ENCODE results near the gene PRKAR1B. TPM values are rescaled to one million over a fixed set of nuclear protein-coding genes. Genes with fewer than 3 reads are reported as not detected.

The PRKAR1B gene
- total and polyA plus RNA-seq, 2 donors (not counting 1 experiment from before 2014, with no cell fraction given), result 4.5 to 8.6 TPM

GRCh38 chr7:633381-634018 lies 93.6 kb downstream of the PRKAR1B start:
- Histone ChIP-seq H3K79me2 (ENCODE audit: control insufficient read depth, insufficient read depth, low read length) (peaks cover 3% of the 10 kb centered on the region), H3K4me1 (ENCODE audit: control insufficient read depth in 2 of 2, insufficient read depth in 2 of 2, low read length in 2 of 2) (no peaks in the 10 kb centered on the region), H3K27me3 (replicated peaks in 1 of 4; ENCODE audit: control extremely low read depth in 1 of 4, control insufficient read depth in 3 of 4, insufficient read depth in 4 of 4, low read length in 3 of 4) (no peaks in the 10 kb centered on the region), H4K20me1 (ENCODE audit: control insufficient read depth, insufficient read depth, low read length, poor library complexity, severe bottlenecking) (no peaks in the 10 kb centered on the region), H3K9ac (ENCODE audit: low read length) (no peak overlapping the region), H2AFZ (ENCODE audit: insufficient read depth, low read depth, low read length, poor library complexity, severe bottlenecking) (no peak overlapping the region), H3K4me3 (ENCODE audit: control extremely low read depth in 1 of 5, extremely low read depth in 1 of 5, insufficient read depth in 1 of 5, low read depth in 2 of 5, low read length in 4 of 5) (no peak overlapping the region), H3K9me3 (ENCODE audit: control extremely low read depth in 1 of 3, control insufficient read depth in 2 of 3, insufficient read depth in 1 of 3, low read length in 2 of 3) (peaks cover 0 to 2% (median 0%) of the 10 kb centered on the region in 3 donors), H3K36me3 (replicated peaks in 1 of 2; ENCODE audit: control extremely low read depth in 1 of 2, control insufficient read depth in 1 of 2, extremely low read depth in 1 of 2, insufficient read depth in 2 of 2, low read length in 1 of 2) (no peaks in the 10 kb centered on the region), H3K4me2 (replicated peaks; ENCODE audit: low read depth, low read length, poor library complexity, severe bottlenecking) (no peak overlapping the region), H3K27ac (ENCODE audit: low read length in 2 of 2) (no peak overlapping the region)
- no peak for TF ChIP-seq CTCF (IDR thresholded peaks at IDR 0.05)
- intact Hi-C loops (cut with micrococcal nuclease), result loop anchor here (10.0 kb wide), 1 partner anchor 309 kb away; no protein-coding TSS in a partner anchor
- no peaks in the 10 kb centered on the region for H3K9me3 Mint-ChIP-seq (ENCODE audit: insufficient read depth)
- no peak overlapping the region for H3K4me3 Mint-ChIP-seq
- 95% methylated on average over 6 of the region's 12 CpGs for WGBS (ENCODE audit: insufficient coverage)
- H3K27me3 Mint-ChIP-seq, result no peaks in the 10 kb centered on the region
- no peak for DNase-seq
- H3K4me1 Mint-ChIP-seq, result no peaks in the 10 kb centered on the region
- no peak overlapping the region for H3K27ac Mint-ChIP-seq
- POLR2A ChIA-PET, result no interaction called here
- CTCF ChIA-PET, result no interaction called here
- no peak for ATAC-seq (ENCODE audit: low read depth)

- DNase-seq (no peak), ATAC-seq (ENCODE audit: low read depth) (no peak)
- no peak overlapping the region for H3K27ac Mint-ChIP-seq
- H3K27me3 Mint-ChIP-seq, result no peaks in the 10 kb centered on the region
- H3K9ac ChIP-seq (ENCODE audit: low read length), result no peak overlapping the region
- intact Hi-C loops (cut with micrococcal nuclease), result loop anchor here (10.0 kb wide), 1 partner anchor 308 kb away; no protein-coding TSS in a partner anchor
- H3K27ac ChIP-seq (ENCODE audit: low read length in 2 of 2), result no peak overlapping the region
- 92% methylated on average over 18 of the region's 23 CpGs for WGBS (ENCODE audit: insufficient coverage)
- no peaks in the 10 kb centered on the region for H3K36me3 ChIP-seq (replicated peaks in 1 of 2; ENCODE audit: control extremely low read depth in 1 of 2, control insufficient read depth in 1 of 2, extremely low read depth in 1 of 2, insufficient read depth in 2 of 2, low read length in 1 of 2)
- no peak overlapping the region for H3K4me3 ChIP-seq (ENCODE audit: control extremely low read depth in 1 of 5, extremely low read depth in 1 of 5, insufficient read depth in 1 of 5, low read depth in 2 of 5, low read length in 4 of 5)
- H3K27me3 ChIP-seq (replicated peaks in 1 of 4; ENCODE audit: control extremely low read depth in 1 of 4, control insufficient read depth in 3 of 4, insufficient read depth in 4 of 4, low read length in 3 of 4), result no peaks in the 10 kb centered on the region
- H3K4me3 Mint-ChIP-seq, result no peak overlapping the region
- H3K4me1 ChIP-seq (ENCODE audit: control insufficient read depth in 2 of 2, insufficient read depth in 2 of 2, low read length in 2 of 2), result no peaks in the 10 kb centered on the region
- peaks cover 3% of the 10 kb centered on the region for H3K79me2 ChIP-seq (ENCODE audit: control insufficient read depth, insufficient read depth, low read length)
- no peaks in the 10 kb centered on the region for H4K20me1 ChIP-seq (ENCODE audit: control insufficient read depth, insufficient read depth, low read length, poor library complexity, severe bottlenecking)
- peaks cover 0 to 7% (median 0%) of the 10 kb centered on the region in 3 donors for H3K9me3 ChIP-seq (ENCODE audit: control extremely low read depth in 1 of 3, control insufficient read depth in 2 of 3, insufficient read depth in 1 of 3, low read length in 2 of 3)
- no peak overlapping the region for H2AFZ ChIP-seq (ENCODE audit: insufficient read depth, low read depth, low read length, poor library complexity, severe bottlenecking)
- H3K4me1 Mint-ChIP-seq, result no peaks in the 10 kb centered on the region
- ChIA-PET POLR2A (no interaction called here), CTCF (no interaction called here)
- TF ChIP-seq CTCF (IDR thresholded peaks at IDR 0.05), result no peak
- TF ChIP-seq EZH2 (IDR thresholded peaks at IDR 0.05; ENCODE audit: borderline replicate concordance, insufficient read depth, low read depth, low read length, poor library complexity, severe bottlenecking), result no peak
- no peak overlapping the region for H3K4me2 ChIP-seq (replicated peaks; ENCODE audit: low read depth, low read length, poor library complexity, severe bottlenecking)
- H3K9me3 Mint-ChIP-seq (ENCODE audit: insufficient read depth), result no peaks in the 10 kb centered on the region
Measured at GRCh38 chr7:632831-633210, 94.3 kb downstream of the PRKAR1B start.

Data from B cell (primary cell).